ENCODE measurements around the gene RAD51B. TPM values are rescaled to one million over a fixed set of nuclear protein-coding genes. Genes with fewer than 3 reads are reported as not detected.

RAD51B gene
- total and polyA plus RNA-seq, 7 donors, result 2.4 to 24.4 (median 7.1) TPM

- H3K4me3 ChIP-seq, result no peak overlapping the region
- no peaks in the 10 kb centered on the region for H3K27me3 ChIP-seq
- H3K9me3 ChIP-seq, result no peaks in the 10 kb centered on the region
- no peaks in the 10 kb centered on the region for H3K36me3 ChIP-seq
- TF ChIP-seq POLR2A (IDR thresholded peaks at IDR 0.05) (no peak), CTCF (IDR thresholded peaks at IDR 0.05) (no peak), POLR2AphosphoS5 (IDR thresholded peaks at IDR 0.05) (no peak), EP300 (IDR thresholded peaks at IDR 0.05) (no peak)
- DNase-seq, result no peak
- peaks cover 0 to 40% (median 27%) of the 10 kb centered on the region in 4 donors for H3K4me1 ChIP-seq
- WGBS, 2 donors, result 49 to 88% methylated on average over 4 of the region's 4 CpGs
- peak overlapping the region; percentile 56 to 82 (median 78) for H3K27ac ChIP-seq
- intact Hi-C loops (cut with DNase I), result no loop called here
These were observed 787.1 kb downstream of the RAD51B start for GRCh38 chr14:68606644-68607043.

- WGBS, 2 donors, result 37 to 39% methylated on average over 17 of the region's 17 CpGs
These were observed 787.7 kb downstream of the RAD51B start for GRCh38 chr14:68607081-68607866.

GRCh38 chr14:68607867-68608573, 788.4 kb downstream of the RAD51B start:
- peak overlapping the region; percentile 56 to 82 (median 78) for H3K27ac ChIP-seq
- DNase-seq, result no peak
- intact Hi-C loops (cut with DNase I), result no loop called here
- no peak for TF ChIP-seq POLR2A (IDR thresholded peaks at IDR 0.05)
- TF ChIP-seq EP300 (IDR thresholded peaks at IDR 0.05), result no peak
- no peak for TF ChIP-seq POLR2AphosphoS5 (IDR thresholded peaks at IDR 0.05)
- TF ChIP-seq CTCF (IDR thresholded peaks at IDR 0.05), result no peak
- H3K9me3 ChIP-seq, result no peaks in the 10 kb centered on the region
- no peak overlapping the region for H3K4me3 ChIP-seq
- 64 to 78% methylated on average over 14 of the region's 14 CpGs for WGBS, 2 donors
- no peaks in the 10 kb centered on the region for H3K36me3 ChIP-seq
- peaks cover 0 to 43% (median 27%) of the 10 kb centered on the region in 4 donors for H3K4me1 ChIP-seq
- H3K27me3 ChIP-seq, result no peaks in the 10 kb centered on the region

More at GRCh38 chr14:68607081-68607866, 787.7 kb downstream of the RAD51B start:
- no peaks in the 10 kb centered on the region for H3K9me3 ChIP-seq
- no peak overlapping the region for H3K4me3 ChIP-seq
- no peak for DNase-seq
- H3K36me3 ChIP-seq, result no peaks in the 10 kb centered on the region
- intact Hi-C loops (cut with DNase I), result no loop called here
- no peaks in the 10 kb centered on the region for H3K27me3 ChIP-seq
- TF ChIP-seq POLR2AphosphoS5 (IDR thresholded peaks at IDR 0.05) (no peak), EP300 (IDR thresholded peaks at IDR 0.05) (peak in 1 of 4 donors; percentile 18), CTCF (IDR thresholded peaks at IDR 0.05) (no peak)
- peaks cover 0 to 43% (median 27%) of the 10 kb centered on the region in 4 donors for H3K4me1 ChIP-seq
- H3K27ac ChIP-seq, result peak overlapping the region; percentile 56 to 82 (median 78)

GRCh38 chr14:68608574-68608962, 789.0 kb downstream of the RAD51B start:
- H3K27ac ChIP-seq, result peak overlapping the region; percentile 56 to 82 (median 78)
- no peak overlapping the region for H3K4me3 ChIP-seq
- no peaks in the 10 kb centered on the region for H3K36me3 ChIP-seq
- no peak for DNase-seq
- H3K27me3 ChIP-seq, result no peaks in the 10 kb centered on the region
- peaks cover 0 to 43% (median 27%) of the 10 kb centered on the region in 4 donors for H3K4me1 ChIP-seq
- WGBS, 2 donors, result 95% methylated on average over 4 of the region's 4 CpGs
- intact Hi-C loops (cut with DNase I), result no loop called here
- no peaks in the 10 kb centered on the region for H3K9me3 ChIP-seq
- TF ChIP-seq EP300 (IDR thresholded peaks at IDR 0.05), result no peak
- no peak for TF ChIP-seq POLR2AphosphoS5 (IDR thresholded peaks at IDR 0.05)
- TF ChIP-seq POLR2A (IDR thresholded peaks at IDR 0.05), result no peak
- no peak for TF ChIP-seq CTCF (IDR thresholded peaks at IDR 0.05)
